Measurements from ENCODE around the gene NOTUM. TPM values are rescaled to one million over a fixed set of nuclear protein-coding genes. Genes with fewer than 3 reads are reported as not detected.
"Not testable (repeated sequence)": the region's sequence is repeated elsewhere in the genome, so short reads cannot be mapped to it uniquely, and the experiment has no call there.

The NOTUM gene
- total RNA-seq, 1 donor = 0.09 TPM

GRCh38 chr17:81920612-81921536, 40.1 kb downstream of the NOTUM start:
- H3K4me3 ChIP-seq (ENCODE audit: low read depth, low read length) = no peak overlapping the region
- no peak for TF ChIP-seq CTCF (IDR thresholded peaks at IDR 0.05; ENCODE audit: insufficient read depth, low read length)
- no peak for DNase-seq (ENCODE audit: low read depth)

- no peak overlapping the region for H3K4me3 ChIP-seq (ENCODE audit: low read depth, low read length)
- no peak for DNase-seq (ENCODE audit: low read depth)
- TF ChIP-seq CTCF (IDR thresholded peaks at IDR 0.05; ENCODE audit: insufficient read depth, low read length) = no peak
Observed at GRCh38 chr17:81918832-81919545, 42.0 kb downstream of the NOTUM start.

GRCh38 chr17:81918333-81918669, 42.7 kb downstream of the NOTUM start:
- H3K4me3 ChIP-seq (ENCODE audit: low read depth, low read length) = peak overlapping the region; percentile 35
- not testable (repeated sequence) for DNase-seq (ENCODE audit: low read depth)

- H3K4me3 ChIP-seq (ENCODE audit: low read depth, low read length) = peak within 1 kb of the TSS; percentile 78
- no peak for TF ChIP-seq CTCF (IDR thresholded peaks at IDR 0.05; ENCODE audit: insufficient read depth, low read length)
- DNase-seq (ENCODE audit: low read depth) = peak; percentile 66
Observed at GRCh38 chr17:81917565-81918332, 43.2 kb downstream of the NOTUM start, which contains the start of gene SIRT7. TSS of gene SIRT7 (minus strand) at chr17:81918176. CDS start at chr17:81918131, 45 bp downstream.

- TF ChIP-seq CTCF (IDR thresholded peaks at IDR 0.05; ENCODE audit: insufficient read depth, low read length) = no peak
- DNase-seq (ENCODE audit: low read depth) = peak; percentile 88
- H3K4me3 ChIP-seq (ENCODE audit: low read depth, low read length) = peak overlapping the region; percentile 78
Observed at GRCh38 chr17:81916234-81917001, 44.6 kb downstream of the NOTUM start.

GRCh38 chr17:81915331-81915730, 45.7 kb downstream of the NOTUM start:
- no peak for DNase-seq (ENCODE audit: low read depth)
- TF ChIP-seq CTCF (IDR thresholded peaks at IDR 0.05; ENCODE audit: insufficient read depth, low read length) = no peak
- H3K4me3 ChIP-seq (ENCODE audit: low read depth, low read length) = no peak overlapping the region
